ENCODE results near the gene SHANK1. TPM values are rescaled to one million over a fixed set of nuclear protein-coding genes. Genes with fewer than 3 reads are reported as not detected.

SHANK1 gene
- total and polyA plus RNA-seq, 2 of the 4 experiments (the other 2 are of a cell fraction): 6.1 to 6.7 TPM

DNA sequence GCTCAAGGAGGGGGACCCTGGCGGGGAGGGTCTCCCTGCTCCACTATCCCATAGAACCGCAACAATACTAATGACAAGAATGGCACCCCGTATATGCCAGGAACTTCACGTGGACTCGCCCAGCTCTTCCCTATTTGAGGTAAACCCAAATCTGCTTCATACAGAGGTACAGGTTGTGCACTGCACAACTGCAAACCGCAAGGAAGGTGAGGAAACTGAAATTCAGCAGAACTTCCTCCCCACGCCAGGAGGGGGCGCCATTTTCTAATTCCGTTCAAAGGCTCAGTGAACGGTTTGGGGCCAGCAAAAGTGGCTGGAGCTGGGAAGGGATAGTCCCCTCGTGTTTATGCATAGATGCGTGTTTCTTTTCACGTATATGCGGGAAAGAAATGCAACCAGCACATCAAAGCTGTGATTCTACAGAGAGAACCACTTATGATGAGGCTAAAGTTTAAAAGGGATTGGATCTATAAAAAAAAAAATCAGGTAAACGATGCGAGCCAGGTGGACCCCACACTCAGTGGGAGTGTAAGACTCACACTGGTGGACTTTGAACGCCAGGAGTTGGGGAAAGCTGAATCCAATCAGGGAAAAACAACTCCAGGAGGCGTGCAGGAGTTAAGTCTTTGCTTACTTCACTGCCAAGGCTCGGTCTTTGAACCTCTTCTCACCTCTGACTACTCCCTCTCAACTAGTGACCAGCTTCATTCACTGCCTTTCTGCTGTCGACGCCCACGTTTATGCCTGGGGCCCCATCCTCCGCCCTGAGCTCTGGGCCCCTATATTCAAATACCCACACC is 50.1 kb downstream of the SHANK1 start:
- TF ChIP-seq SMC3 (IDR thresholded peaks at IDR 0.05; ENCODE audit: low read depth, low read length): peak; percentile 60
- TF ChIP-seq, protein P1, sequence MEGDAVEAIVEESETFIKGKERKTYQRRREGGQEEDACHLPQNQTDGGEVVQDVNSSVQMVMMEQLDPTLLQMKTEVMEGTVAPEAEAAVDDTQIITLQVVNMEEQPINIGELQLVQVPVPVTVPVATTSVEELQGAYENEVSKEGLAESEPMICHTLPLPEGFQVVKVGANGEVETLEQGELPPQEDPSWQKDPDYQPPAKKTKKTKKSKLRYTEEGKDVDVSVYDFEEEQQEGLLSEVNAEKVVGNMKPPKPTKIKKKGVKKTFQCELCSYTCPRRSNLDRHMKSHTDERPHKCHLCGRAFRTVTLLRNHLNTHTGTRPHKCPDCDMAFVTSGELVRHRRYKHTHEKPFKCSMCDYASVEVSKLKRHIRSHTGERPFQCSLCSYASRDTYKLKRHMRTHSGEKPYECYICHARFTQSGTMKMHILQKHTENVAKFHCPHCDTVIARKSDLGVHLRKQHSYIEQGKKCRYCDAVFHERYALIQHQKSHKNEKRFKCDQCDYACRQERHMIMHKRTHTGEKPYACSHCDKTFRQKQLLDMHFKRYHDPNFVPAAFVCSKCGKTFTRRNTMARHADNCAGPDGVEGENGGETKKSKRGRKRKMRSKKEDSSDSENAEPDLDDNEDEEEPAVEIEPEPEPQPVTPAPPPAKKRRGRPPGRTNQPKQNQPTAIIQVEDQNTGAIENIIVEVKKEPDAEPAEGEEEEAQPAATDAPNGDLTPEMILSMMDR (conservative IDR thresholded peaks at IDR 0.05; ENCODE audit: low read depth, low read length): peak; percentile 75
- no peak for TF ChIP-seq CHD1 (IDR thresholded peaks at IDR 0.05; ENCODE audit: low read depth, low read length)
- TF ChIP-seq FOS (IDR thresholded peaks at IDR 0.05; ENCODE audit: low read depth, low read length): no peak
- TF ChIP-seq RAD21 (IDR thresholded peaks at IDR 0.05; ENCODE audit: low read length): peak; percentile 56
- TF ChIP-seq MXI1 (IDR thresholded peaks at IDR 0.05; ENCODE audit: borderline replicate concordance, low read depth, low read length): no peak
- peak; percentile 64 for ATAC-seq (ENCODE audit: low read depth)
- Histone ChIP-seq H2AK5ac (ENCODE audit: low read depth, low read length) (no peak overlapping the region), H4K8ac (ENCODE audit: low read depth in 2 of 2, low read length in 2 of 2) (no peak overlapping the region), H4K5ac (ENCODE audit: low read depth, low read length) (no peak overlapping the region), H3K27me3 (ENCODE audit: control insufficient read depth, insufficient read depth, low read length) (peaks cover 57% of the 10 kb centered on the region), H3K9me1 (ENCODE audit: insufficient read depth, low read length) (no peaks in the 10 kb centered on the region), H2BK15ac (ENCODE audit: low read depth, low read length) (no peak overlapping the region), H3K18ac (ENCODE audit: low read depth, low read length) (no peak overlapping the region), H3K36me3 (ENCODE audit: control insufficient read depth, insufficient read depth, low read length) (no peaks in the 10 kb centered on the region), H2BK120ac (ENCODE audit: low read depth, low read length) (no peak overlapping the region), H3K27ac (ENCODE audit: insufficient read depth, low read length) (no peak overlapping the region), H2BK5ac (ENCODE audit: low read depth, low read length, poor library complexity, severe bottlenecking) (no peak overlapping the region), H2AK9ac (replicated peaks; ENCODE audit: low read depth, low read length, poor library complexity) (no peak overlapping the region), H2BK20ac (ENCODE audit: low read depth, low read length) (no peak overlapping the region), H3K23ac (ENCODE audit: low read depth, low read length) (no peak overlapping the region), H3K4me2 (ENCODE audit: low read depth, low read length) (no peak overlapping the region), H3K9me3 (ENCODE audit: control insufficient read depth, insufficient read depth, low read length) (no peaks in the 10 kb centered on the region), H3K14ac (replicated peaks; ENCODE audit: low read depth, low read length) (no peak overlapping the region), H4K20me1 (ENCODE audit: insufficient read depth, low read length) (0 out of 2 replicates have a peak, but pooled peaks cover 3% of the 10 kb centered on the region), H3K79me1 (ENCODE audit: low read depth in 1 of 2, low read length in 2 of 2) (no peaks in the 10 kb centered on the region), H3K4me3 (ENCODE audit: insufficient read depth, low read depth, low read length) (no peak overlapping the region), H3K9ac (ENCODE audit: low read depth, low read length) (no peak overlapping the region), H3K56ac (ENCODE audit: extremely low read depth, insufficient read depth, low read length) (no peak overlapping the region), H2AFZ (replicated peaks; ENCODE audit: low read length, poor library complexity) (no peak overlapping the region), H4K91ac (ENCODE audit: insufficient read depth, low read depth, low read length) (no peak overlapping the region), H3K4me1 (ENCODE audit: control insufficient read depth, insufficient read depth, low read length) (peaks cover 2% of the 10 kb centered on the region), H3K4ac (ENCODE audit: low read depth, low read length) (no peak overlapping the region)
- BruUV-seq (replicated peaks): no TSS peak
- intact Hi-C loops (cut with micrococcal nuclease): loop anchor here (1.0 kb wide), 2 partner anchors 114 to 253 kb away; no protein-coding TSS in a partner anchor
- peak; percentile 15 for DNase-seq
- in situ Hi-C loops (cut with MboI; ENCODE audit: low sequenced_read_pairs): no loop called here
- POLR2A ChIA-PET (ENCODE audit: unreplicated experiment): no interaction called here
- 58% methylated on average over 8 of the region's 23 CpGs; no CpG with 5 or more reads in 1 of the 2 experiments for WGBS, 2 experiments (ENCODE audit: extremely low coverage in 2 of 2, insufficient read length in 1 of 2)
- CTCF ChIA-PET: interaction anchor here (0.7 to 1.1 kb wide), 8 partner anchors 11 to 252 kb away, joined by 3 to 8 read pairs (median 3); no protein-coding TSS in a partner anchor
- dilution Hi-C loops (cut with HindIII; ENCODE audit: low sequenced_read_pairs, unreplicated experiment): no loop called here
